RWPE1 (cell line): ENCODE measurements around the gene SLC44A1.

ENCODE experiments used
- CTCF ChIA-PET: fragments of 350-600 bp; sonication (Branson Sonifier 250); formaldehyde crosslinking; extraction: SDS; loops from one replicate; lab custom pipeline; 2021; lab: Yijun Ruan, JAX
- POLR2A ChIA-PET: fragments of 400-600 bp; formaldehyde crosslinking; extraction: SDS; loops from one replicate; lab custom pipeline; 2020; ENCODE audit warnings: antibody characterized with exemption; ENCODE audit not compliant: low non-redundant PET; lab: Yijun Ruan, JAX
- DNase-seq: peaks from one replicate; pipeline ENCODE4 v3.0.0; 2012; ENCODE audit warnings: low spot score
- H3K27ac ChIP-seq: fragments of 450-650 bp; 2 replicates; pipeline ENCODE4 v1.5.1; 2017
- TF ChIP-seq, protein P1 (sequence below): fragments of 450-650 bp; conservative IDR thresholded peaks from 2 replicates; pipeline ENCODE4 v1.5.1; 2017; ENCODE audit warnings: low read depth, mild to moderate bottlenecking

SLC44A1 gene

DNA sequence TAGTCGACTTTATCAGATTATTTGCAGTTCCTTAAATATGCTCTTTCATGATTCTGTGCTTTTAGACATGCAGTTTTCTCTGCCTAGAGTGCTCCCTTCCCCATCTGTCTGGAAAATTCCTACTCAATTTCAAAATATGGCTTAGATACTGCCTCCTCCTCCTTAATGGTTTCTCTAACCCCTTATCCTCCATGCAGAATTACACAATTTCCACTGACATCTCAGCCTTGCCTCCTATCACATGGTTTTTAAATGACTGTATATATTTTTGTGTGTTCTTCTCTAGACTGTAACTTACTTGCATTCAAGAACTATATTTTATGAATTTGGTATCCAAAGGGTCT lies 85.2 kb downstream of the SLC44A1 start:
- DNase-seq: no peak
- H3K27ac ChIP-seq: no peak overlapping the region
- CTCF ChIA-PET: no interaction called here
- POLR2A ChIA-PET: no interaction called here
- TF ChIP-seq, protein P1, sequence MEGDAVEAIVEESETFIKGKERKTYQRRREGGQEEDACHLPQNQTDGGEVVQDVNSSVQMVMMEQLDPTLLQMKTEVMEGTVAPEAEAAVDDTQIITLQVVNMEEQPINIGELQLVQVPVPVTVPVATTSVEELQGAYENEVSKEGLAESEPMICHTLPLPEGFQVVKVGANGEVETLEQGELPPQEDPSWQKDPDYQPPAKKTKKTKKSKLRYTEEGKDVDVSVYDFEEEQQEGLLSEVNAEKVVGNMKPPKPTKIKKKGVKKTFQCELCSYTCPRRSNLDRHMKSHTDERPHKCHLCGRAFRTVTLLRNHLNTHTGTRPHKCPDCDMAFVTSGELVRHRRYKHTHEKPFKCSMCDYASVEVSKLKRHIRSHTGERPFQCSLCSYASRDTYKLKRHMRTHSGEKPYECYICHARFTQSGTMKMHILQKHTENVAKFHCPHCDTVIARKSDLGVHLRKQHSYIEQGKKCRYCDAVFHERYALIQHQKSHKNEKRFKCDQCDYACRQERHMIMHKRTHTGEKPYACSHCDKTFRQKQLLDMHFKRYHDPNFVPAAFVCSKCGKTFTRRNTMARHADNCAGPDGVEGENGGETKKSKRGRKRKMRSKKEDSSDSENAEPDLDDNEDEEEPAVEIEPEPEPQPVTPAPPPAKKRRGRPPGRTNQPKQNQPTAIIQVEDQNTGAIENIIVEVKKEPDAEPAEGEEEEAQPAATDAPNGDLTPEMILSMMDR: no peak

DNA sequence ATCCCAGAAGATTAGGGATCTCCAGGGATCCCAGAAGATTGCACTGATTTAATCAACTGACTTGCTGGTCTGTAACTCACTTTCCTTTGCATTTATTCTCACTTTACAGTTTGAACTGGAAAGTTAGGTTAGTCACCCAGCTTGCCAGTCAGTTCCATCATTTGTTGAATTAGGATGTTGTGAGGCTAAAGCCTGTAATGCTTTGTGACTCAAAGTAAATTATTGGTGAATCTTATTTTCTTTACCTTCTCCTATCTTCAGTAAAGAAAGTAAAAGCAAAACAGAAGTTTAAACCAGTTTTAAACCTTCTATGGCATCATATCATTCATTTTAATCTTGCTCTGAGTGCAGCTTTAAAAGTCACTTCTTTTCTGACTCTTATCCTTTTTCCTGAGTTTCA lies 85.8 kb downstream of the SLC44A1 start:
- POLR2A ChIA-PET: no interaction called here
- DNase-seq: no peak
- no peak overlapping the region for H3K27ac ChIP-seq
- CTCF ChIA-PET: no interaction called here
- TF ChIP-seq, protein P1: no peak

DNA sequence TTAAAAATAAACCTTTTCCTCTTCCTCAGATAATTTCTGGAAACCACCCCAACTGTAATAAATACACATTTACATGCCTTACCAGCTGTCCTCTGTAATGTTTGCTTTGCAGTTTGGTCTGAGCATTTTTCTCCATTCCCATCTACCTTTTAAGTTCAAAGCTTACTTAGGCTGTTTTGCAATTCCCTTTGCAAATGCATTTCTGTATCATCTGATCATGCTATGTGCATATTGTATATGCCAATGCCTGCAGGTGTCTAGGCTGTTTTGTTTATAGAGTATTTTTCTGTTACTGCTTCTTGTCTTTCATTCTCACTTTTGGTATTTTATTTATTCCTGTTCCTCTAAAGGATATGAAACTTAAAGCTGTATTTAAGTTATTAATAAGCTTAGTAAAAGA lies 86.3 kb downstream of the SLC44A1 start:
- TF ChIP-seq, protein P1: no peak
- DNase-seq: no peak
- POLR2A ChIA-PET: no interaction called here
- CTCF ChIA-PET: no interaction called here
- H3K27ac ChIP-seq: no peak overlapping the region

DNA sequence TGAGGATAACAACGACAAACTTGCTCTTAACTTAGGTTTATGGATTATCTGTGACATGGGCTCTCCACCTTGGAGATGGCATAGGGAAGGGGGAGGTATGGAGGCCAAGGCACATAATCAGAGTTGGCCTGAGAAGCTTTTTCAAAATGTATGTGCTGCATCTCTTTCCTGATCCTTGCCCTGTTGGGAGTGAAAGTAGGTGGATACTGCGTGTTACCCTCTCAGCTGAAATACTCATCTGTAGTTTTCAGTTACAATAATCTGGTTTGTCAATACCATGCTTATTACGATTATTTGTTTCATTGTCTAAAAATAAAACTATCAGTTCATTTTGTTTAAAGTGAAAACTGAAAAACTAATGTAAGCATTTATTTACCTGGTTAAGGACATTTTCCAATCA lies 86.7 kb downstream of the SLC44A1 start:
- TF ChIP-seq, protein P1: no peak
- POLR2A ChIA-PET: no interaction called here

DNA sequence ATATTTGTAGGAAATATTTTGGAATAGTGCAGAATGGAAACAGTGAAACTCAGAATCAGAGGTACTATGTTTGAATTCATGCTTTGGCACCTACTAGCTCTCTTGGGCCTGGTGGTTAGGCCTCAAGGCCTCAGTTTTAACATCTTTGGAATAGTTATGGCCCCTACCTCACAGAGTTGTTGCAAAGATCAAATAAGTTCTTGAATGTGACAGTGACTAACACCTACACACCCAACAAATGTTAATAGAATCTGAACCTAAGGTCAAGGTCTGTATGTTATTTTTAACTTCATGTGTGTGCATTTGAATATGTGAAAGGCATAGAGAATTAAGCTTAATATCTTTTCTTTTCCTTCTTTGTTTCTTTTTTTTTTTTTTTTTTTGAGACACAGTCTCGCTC lies 87.3 kb downstream of the SLC44A1 start:
- TF ChIP-seq, protein P1: no peak
- no peak overlapping the region for H3K27ac ChIP-seq
- ChIA-PET CTCF (interaction anchor here (0.6 kb wide), 1 partner anchor 133 kb away, joined by 4 read pairs; no protein-coding TSS in a partner anchor), POLR2A (no interaction called here)
- no peak for DNase-seq

More for the DNA sequence above, 86.7 kb downstream of the SLC44A1 start:
- CTCF ChIA-PET: no interaction called here
- no peak for DNase-seq
- no peak overlapping the region for H3K27ac ChIP-seq

DNA sequence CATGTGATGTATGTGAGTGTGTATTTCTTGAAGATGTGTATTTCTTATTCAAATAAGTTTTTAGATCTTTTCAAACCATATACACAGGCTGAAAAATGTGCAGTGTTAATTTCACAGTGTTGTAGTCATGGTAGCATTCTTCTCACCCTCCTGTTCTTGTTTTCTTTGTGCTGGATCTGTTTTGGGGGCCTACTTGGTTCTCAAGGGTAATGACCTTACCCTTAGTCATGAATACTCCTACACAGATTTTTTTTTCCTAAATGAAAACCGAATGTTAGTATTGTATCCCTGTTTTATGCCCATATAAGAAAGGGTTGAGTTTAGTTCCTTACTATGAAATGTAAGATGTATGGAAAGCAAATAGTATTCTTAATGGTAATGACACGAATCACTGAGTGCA lies 88.0 kb downstream of the SLC44A1 start:
- TF ChIP-seq, protein P1: no peak
- no peak overlapping the region for H3K27ac ChIP-seq
- ChIA-PET POLR2A (no interaction called here), CTCF (interaction anchor here (0.6 kb wide), 2 partner anchors 409 to 937 kb away, joined by 3 to 7 read pairs; no protein-coding TSS in a partner anchor)
- DNase-seq: no peak
